HFF-Myc (cell line): ENCODE results near the gene ALX4.

Source experiments
- DNase-seq: peaks from one replicate; pipeline ENCODE4 v3.0.0-alpha.2; 2011; ENCODE audit warnings: low read depth; ENCODE audit errors: extremely low read depth
- H3K4me3 ChIP-seq: replicated peaks from 2 replicates; pipeline ENCODE4 v1.5.1; 2011; ENCODE audit warnings: low read depth, mild to moderate bottlenecking, control low read depth, low read length
- TF ChIP-seq, protein P1 (sequence below): IDR thresholded peaks from 2 replicates; pipeline ENCODE4 v1.5.1; 2012; ENCODE audit warnings: mild to moderate bottlenecking, low read depth, low read length, control low read depth; ENCODE audit errors: missing control alignments

ALX4 gene

DNA sequence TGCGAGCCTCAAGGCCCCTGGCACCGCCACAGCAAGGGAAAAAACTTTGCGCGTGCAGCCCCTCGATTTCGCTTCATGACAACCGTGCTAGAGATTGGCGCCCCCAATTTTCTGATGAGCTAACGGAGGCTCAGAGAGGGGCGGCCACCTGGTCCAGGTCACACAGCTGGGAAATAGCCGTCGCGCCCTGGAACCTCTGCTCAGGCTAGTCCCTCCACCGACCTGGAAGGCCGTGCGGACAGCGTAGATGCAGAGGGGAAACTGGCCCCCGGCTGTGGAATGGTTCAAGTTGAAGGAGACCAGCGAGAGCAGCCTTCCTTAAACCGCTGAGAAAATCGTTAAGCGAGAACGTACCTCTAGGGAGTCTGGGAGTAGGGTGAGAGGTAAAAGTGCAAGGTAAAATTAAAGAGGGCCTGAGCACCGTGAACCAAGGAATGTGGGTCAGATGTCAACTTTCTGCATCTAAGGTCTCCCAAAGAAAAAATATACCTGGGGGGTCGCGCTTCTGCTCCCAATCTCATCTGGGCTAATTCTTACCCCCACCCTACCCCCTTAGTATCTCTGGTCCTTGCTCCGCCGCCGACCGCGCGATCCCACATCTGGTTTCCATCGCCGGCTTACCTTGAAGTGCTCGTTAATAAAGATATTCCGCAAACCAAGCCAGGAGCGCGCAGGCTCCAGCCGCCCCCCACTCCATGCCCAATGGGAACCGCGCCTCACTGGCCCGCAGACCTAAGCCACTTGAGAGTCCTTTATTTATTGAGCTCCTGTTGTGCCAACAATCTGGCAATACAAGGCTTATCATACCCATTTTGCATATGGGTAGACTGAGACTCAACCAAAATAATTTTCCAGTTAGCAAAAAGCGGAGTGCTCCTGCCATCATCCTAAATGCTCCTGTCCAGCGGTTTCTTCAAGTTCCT, 1.7 kb upstream of the ALX4 start:
- TF ChIP-seq, protein P1, sequence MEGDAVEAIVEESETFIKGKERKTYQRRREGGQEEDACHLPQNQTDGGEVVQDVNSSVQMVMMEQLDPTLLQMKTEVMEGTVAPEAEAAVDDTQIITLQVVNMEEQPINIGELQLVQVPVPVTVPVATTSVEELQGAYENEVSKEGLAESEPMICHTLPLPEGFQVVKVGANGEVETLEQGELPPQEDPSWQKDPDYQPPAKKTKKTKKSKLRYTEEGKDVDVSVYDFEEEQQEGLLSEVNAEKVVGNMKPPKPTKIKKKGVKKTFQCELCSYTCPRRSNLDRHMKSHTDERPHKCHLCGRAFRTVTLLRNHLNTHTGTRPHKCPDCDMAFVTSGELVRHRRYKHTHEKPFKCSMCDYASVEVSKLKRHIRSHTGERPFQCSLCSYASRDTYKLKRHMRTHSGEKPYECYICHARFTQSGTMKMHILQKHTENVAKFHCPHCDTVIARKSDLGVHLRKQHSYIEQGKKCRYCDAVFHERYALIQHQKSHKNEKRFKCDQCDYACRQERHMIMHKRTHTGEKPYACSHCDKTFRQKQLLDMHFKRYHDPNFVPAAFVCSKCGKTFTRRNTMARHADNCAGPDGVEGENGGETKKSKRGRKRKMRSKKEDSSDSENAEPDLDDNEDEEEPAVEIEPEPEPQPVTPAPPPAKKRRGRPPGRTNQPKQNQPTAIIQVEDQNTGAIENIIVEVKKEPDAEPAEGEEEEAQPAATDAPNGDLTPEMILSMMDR = no peak
- no peak overlapping the region for H3K4me3 ChIP-seq
- no peak for DNase-seq

DNA sequence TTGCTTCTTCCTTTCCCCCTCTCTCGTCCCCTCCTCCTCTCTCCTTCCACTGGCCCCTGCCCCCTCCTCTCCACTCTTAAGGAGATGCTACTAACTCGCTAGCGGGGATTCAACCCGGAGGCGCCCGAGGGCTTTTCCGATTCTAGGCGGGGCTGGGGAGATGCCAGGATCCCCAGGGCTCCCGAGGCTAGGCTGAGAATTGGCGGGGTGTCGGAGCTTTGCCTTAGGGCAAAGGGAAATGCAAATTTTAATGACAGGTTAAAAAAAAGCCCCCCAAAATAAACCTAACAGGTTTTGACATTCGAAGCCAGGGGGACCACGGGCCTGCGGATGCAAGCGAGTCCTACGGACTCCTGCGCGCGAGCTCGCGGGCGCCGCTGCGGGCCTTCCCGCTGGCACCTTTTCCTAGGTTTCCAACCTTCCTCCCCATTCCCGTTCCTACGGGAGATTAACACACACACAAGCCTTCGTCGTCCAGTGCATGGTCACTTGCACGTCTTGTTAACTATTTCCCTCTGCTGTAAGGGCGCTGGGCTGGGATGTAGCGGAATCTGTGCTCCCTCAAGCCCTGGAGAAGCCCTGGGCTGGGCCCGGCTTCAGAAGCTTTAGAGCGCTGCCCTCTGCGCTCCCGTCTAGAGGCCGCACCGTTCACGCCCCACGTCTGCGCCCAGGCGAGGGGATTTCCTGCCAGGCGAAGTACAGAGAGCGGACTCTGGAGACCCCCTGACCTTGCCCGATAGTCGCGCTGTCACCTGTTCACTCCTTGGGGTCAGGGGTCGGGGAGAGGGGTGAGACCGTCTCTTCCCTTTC, 729 bp upstream of the ALX4 start:
- H3K4me3 ChIP-seq = no peak overlapping the region; the same call in 1 of the 2 replicates
- no peak for DNase-seq
- TF ChIP-seq, protein P1 = no peak

DNA sequence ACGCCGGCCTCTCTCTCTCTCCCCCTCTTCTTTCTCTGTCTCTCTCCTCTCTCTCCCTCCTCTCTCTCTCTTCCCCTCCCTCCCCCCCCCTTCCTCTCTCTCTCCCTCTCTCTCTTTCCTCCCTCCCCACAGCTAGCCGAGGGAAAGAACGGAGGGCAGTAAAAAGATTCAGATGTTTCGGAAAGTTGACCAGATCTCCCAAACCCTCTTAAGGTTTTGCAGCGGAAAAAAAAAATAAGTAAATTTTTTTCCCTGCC, 195 bp upstream of the ALX4 start:
- H3K4me3 ChIP-seq = peak overlapping the region; percentile 46
- TF ChIP-seq, protein P1 = no peak
- no peak for DNase-seq

DNA sequence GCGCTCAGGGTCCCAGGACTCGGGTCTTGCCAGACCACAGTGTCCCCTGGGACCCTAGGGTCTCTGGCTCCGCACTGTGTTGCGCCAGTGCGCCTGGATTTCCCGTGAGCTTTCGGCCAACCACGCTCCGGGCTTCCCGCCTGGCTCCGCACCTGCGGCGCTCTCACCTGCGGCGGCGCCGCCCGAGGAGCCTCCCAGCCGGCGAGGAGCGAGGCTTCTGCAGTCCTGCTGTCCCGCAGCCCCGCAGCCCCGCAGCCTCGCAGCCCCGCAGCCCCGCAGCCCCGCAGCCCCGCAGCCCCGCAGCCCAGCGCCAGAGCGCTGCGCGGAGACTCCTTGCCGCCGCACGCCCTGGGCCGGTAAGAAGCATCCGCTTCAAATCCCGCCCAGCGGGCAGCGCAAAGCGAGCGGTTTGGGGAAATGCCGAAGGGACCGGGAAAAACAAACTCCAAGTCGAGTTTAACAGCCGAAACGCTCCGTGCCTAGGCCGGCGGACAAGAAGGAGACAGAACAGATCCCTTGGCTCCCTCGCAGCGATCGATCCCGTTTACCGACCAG, 939 bp downstream of the ALX4 start:
- TF ChIP-seq, protein P1 = no peak
- DNase-seq = no peak
- peak overlapping the region; percentile 46 for H3K4me3 ChIP-seq

DNA sequence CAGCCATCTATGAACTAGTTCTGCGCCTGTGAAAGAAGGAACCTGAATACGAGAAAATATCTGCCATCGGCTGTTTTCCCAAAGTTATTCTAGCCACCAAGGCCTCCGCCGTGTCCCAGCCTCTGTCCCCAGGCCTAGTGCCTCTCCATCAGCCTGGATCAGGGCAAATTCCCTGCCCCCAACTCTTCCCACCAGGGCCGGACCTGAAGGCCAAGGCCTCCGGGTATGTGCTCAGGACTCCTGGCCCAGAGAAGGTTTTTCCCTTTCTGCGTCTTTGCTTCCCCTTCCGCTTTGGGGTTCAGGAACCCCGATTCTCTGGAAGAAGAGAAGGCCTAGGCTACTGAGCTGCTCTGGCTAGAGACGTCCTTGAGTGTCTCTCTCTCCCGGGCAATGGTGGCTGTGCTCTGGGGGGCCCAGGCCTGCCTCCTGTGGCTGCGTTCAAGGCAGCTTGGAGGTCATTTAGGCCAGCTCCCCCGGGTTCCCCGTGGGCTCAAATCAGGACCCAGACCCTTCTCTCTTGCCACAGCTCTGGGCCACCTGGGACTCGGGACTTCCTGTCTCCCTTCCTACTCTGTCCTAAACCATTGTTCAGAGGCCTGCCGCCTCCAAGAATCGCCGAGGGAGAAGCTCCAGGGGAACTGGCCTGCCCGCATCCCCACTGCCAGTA, 1.6 kb downstream of the ALX4 start:
- H3K4me3 ChIP-seq = peak overlapping the region; percentile 46
- DNase-seq = no peak
- TF ChIP-seq, protein P1 = no peak

DNA sequence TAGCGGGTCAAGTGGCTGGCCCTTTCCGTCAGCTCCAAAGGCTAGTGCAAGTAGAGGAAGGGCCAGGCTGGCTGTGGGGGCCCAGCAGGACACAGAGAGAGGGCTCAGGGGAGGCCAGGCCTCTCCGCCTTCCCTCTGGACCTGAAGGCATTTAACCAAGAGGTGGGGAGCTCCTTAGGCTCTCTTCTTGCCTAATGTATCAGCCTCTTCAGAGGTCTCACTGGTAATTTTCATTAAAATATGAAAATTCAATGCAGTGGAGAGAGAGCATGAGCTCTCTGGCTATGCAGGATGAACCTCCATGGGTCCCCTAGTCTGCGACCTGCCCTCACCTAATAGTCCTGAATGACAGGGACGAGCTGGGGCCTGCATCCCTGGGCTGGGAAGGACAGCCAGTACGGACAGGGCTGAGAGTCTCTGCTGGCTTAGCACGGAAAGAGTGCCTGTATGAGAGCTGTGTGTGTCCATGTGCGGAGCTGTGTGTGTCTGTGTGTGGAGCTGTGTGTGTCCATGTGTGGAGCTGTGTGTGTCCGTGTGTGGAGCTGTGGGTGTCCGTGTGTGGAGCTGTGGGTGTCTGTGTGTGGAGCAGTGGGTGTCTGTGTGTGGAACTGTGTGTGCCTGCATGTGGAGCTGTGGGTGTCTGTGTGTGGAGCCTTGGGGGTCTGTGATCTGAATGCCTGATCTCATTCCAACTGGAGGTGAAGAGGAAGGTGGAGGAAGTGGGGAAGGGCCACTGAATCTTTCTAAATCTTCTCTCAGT, 2.4 kb downstream of the ALX4 start:
- peak overlapping the region; percentile 1; the same call in 1 of the 2 replicates for H3K4me3 ChIP-seq
- DNase-seq = no peak

More for the DNA sequence above, 2.4 kb downstream of the ALX4 start:
- TF ChIP-seq, protein P1 = no peak
